ENCODE results near the gene NRXN3. TPM values are rescaled to one million over a fixed set of nuclear protein-coding genes. Genes with fewer than 3 reads are reported as not detected.

NRXN3 gene
- total RNA-seq, 3 donors from 2014 or later: 2.1 to 27.3 (median 2.6) TPM

GRCh38 chr14:79729731-79730130, 1559.6 kb downstream of the NRXN3 start:
- no peak overlapping the region for H3K4me3 ChIP-seq
- no peaks in the 10 kb centered on the region for H3K36me3 ChIP-seq (ENCODE audit: low read depth)
- no peak for ATAC-seq
- TF ChIP-seq CTCF (IDR thresholded peaks at IDR 0.05): no peak
- H3K4me1 ChIP-seq (ENCODE audit: low read depth): no peaks in the 10 kb centered on the region
- intact Hi-C loops (cut with DNase I, micrococcal nuclease): no loop called here
- no peaks in the 10 kb centered on the region for H3K9me3 ChIP-seq
- no peak for DNase-seq

GRCh38 chr14:79730196-79730595, 1560.0 kb downstream of the NRXN3 start:
- intact Hi-C loops (cut with DNase I, micrococcal nuclease): no loop called here
- TF ChIP-seq CTCF (IDR thresholded peaks at IDR 0.05): no peak
- ATAC-seq (no peak), DNase-seq (no peak)
- Histone ChIP-seq H3K4me1 (ENCODE audit: low read depth) (no peaks in the 10 kb centered on the region), H3K9me3 (no peaks in the 10 kb centered on the region), H3K4me3 (no peak overlapping the region), H3K36me3 (ENCODE audit: low read depth) (no peaks in the 10 kb centered on the region)

GRCh38 chr14:79730953-79731352, 1560.8 kb downstream of the NRXN3 start:
- DNase-seq (no peak), ATAC-seq (no peak)
- no peaks in the 10 kb centered on the region for H3K4me1 ChIP-seq (ENCODE audit: low read depth)
- intact Hi-C loops (cut with DNase I, micrococcal nuclease): no loop called here
- TF ChIP-seq CTCF (IDR thresholded peaks at IDR 0.05): no peak
- H3K4me3 ChIP-seq: no peak overlapping the region
- no peaks in the 10 kb centered on the region for H3K36me3 ChIP-seq (ENCODE audit: low read depth)
- H3K9me3 ChIP-seq: peaks cover 1% of the 10 kb centered on the region

- TF ChIP-seq CTCF (IDR thresholded peaks at IDR 0.05): no peak
- no peaks in the 10 kb centered on the region for H3K4me1 ChIP-seq (ENCODE audit: low read depth)
- peaks cover 13% of the 10 kb centered on the region for H3K9me3 ChIP-seq
- no peak for ATAC-seq
- no peak overlapping the region for H3K4me3 ChIP-seq
- intact Hi-C loops (cut with DNase I, micrococcal nuclease): no loop called here
- H3K36me3 ChIP-seq (ENCODE audit: low read depth): no peaks in the 10 kb centered on the region
- DNase-seq: no peak
Measured at GRCh38 chr14:79732911-79733655, 1562.9 kb downstream of the NRXN3 start.

- Histone ChIP-seq H3K9me3 (peaks cover 13% of the 10 kb centered on the region), H3K4me3 (no peak overlapping the region), H3K4me1 (ENCODE audit: low read depth) (no peaks in the 10 kb centered on the region), H3K36me3 (ENCODE audit: low read depth) (no peaks in the 10 kb centered on the region)
- DNase-seq (no peak), ATAC-seq (no peak)
- intact Hi-C loops (cut with DNase I, micrococcal nuclease): no loop called here
- TF ChIP-seq CTCF (IDR thresholded peaks at IDR 0.05): no peak
Measured at GRCh38 chr14:79734151-79734550, 1564.0 kb downstream of the NRXN3 start.
